GM23338 (cell line): ENCODE measurements around the gene EXOC7. TPM values are rescaled to one million over a fixed set of nuclear protein-coding genes. Genes with fewer than 3 reads are reported as not detected.

Experiments
- CREB1 ChIP-seq: fragments of 250-450 bp; sonication (Bioruptor Pico); IDR thresholded peaks from 2 replicates; pipeline ENCODE4 v1.5.0; 2020; ENCODE audit warnings: low read depth, mild to moderate bottlenecking, moderate library complexity
- EZH2 ChIP-seq: fragments of 200-600 bp; sonication (generic); IDR thresholded peaks from one replicate; pipeline ENCODE4 v1.8.0; 2017; ENCODE audit warnings: antibody characterized with exemption, mild to moderate bottlenecking, low read depth; ENCODE audit not compliant: unreplicated experiment
- EZH2phosphoT487 ChIP-seq: fragments of 200-600 bp; sonication (generic); IDR thresholded peaks from one replicate; pipeline ENCODE4 v1.8.1; 2018; ENCODE audit warnings: antibody characterized with exemption; ENCODE audit not compliant: unreplicated experiment
- JUNB ChIP-seq: IDR thresholded peaks from one replicate; pipeline ENCODE4 v1.6.1; 2016; ENCODE audit warnings: antibody characterized with exemption; ENCODE audit not compliant: unreplicated experiment
- NANOG ChIP-seq: IDR thresholded peaks from 2 replicates; pipeline ENCODE4 v1.6.1; 2016; ENCODE audit warnings: antibody characterized with exemption, borderline replicate concordance
- STAT1 ChIP-seq: IDR thresholded peaks from one replicate; pipeline ENCODE4 v1.6.1; 2016; ENCODE audit warnings: antibody characterized with exemption; ENCODE audit not compliant: unreplicated experiment
- ZNF114 ChIP-seq: fragments of 250-450 bp; sonication (Bioruptor Pico); IDR thresholded peaks from 2 replicates; pipeline ENCODE4 v1.5.0; 2020; ENCODE audit warnings: mild to moderate bottlenecking, moderate library complexity
- ZNF331 ChIP-seq: fragments of 250-450 bp; sonication (Bioruptor Pico); IDR thresholded peaks from 2 replicates; pipeline ENCODE4 v1.5.0; 2020; ENCODE audit warnings: low read depth, mild to moderate bottlenecking, moderate library complexity
- ZNF462 ChIP-seq: fragments of 250-450 bp; sonication (Bioruptor Pico); IDR thresholded peaks from 2 replicates; pipeline ENCODE4 v1.5.0; 2020; ENCODE audit warnings: mild to moderate bottlenecking, moderate library complexity
- polyA plus RNA-seq: library from polyadenylated mRNA; unstranded; fragments of >200 nt; fragmentation: Nextera tagmentation; extraction: Ambion mirVana; gene quantifications from 2 replicates; pipeline ENCODE4 v1.2.1, GENCODE V29; 2016
- total RNA-seq: library from RNA; depleted of rRNA; stranded (reverse); fragments of >200 nt; shearing (Covaris generic); gene quantifications from 2 replicates; pipeline ENCODE4 v1.2.3, GENCODE V29; 2014
- TF ChIP-seq, protein P1 (sequence below): IDR thresholded peaks from 2 replicates; pipeline ENCODE4 v1.6.1; 2016; ENCODE audit warnings: antibody characterized with exemption

Gene EXOC7
- total and polyA plus RNA-seq, 2 experiments from 2014 or later = 75.4 to 77.4 TPM

GRCh38 chr17:76102944-76103273 lies 678 bp downstream of the EXOC7 start (continued):
- TF ChIP-seq ZNF462 (CRISPR knock-in tag) (no peak), NANOG (no peak), JUNB (no peak), ZNF331 (CRISPR knock-in tag) (no peak), EZH2phosphoT487 (no peak), STAT1 (no peak), ZNF114 (CRISPR knock-in tag) (no peak), CREB1 (CRISPR knock-in tag) (no peak), EZH2 (no peak)
- TF ChIP-seq, protein P1, sequence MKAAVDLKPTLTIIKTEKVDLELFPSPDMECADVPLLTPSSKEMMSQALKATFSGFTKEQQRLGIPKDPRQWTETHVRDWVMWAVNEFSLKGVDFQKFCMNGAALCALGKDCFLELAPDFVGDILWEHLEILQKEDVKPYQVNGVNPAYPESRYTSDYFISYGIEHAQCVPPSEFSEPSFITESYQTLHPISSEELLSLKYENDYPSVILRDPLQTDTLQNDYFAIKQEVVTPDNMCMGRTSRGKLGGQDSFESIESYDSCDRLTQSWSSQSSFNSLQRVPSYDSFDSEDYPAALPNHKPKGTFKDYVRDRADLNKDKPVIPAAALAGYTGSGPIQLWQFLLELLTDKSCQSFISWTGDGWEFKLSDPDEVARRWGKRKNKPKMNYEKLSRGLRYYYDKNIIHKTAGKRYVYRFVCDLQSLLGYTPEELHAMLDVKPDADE = no peak
